Ovary (tissue), 3 donors: ENCODE measurements around the gene COL23A1.

ENCODE experiments used
- EP300 ChIP-seq: sonication (generic); formaldehyde crosslinking; IDR thresholded peaks from one replicate; pipeline ENCODE4 v1.6.1; 2017; ENCODE audit warnings: antibody characterized with exemption
- POLR2A ChIP-seq: fragments of 450-650 bp; IDR thresholded peaks from one replicate; pipeline ENCODE4 v1.6.1; 2017; ENCODE audit warnings: antibody characterized with exemption, mild to moderate bottlenecking, moderate library complexity
- TF ChIP-seq, protein P1 (sequence below), 3 donors: fragments of 450-650 bp in 2 of 3; fragments of 200-600 bp in 1 of 3; IDR thresholded peaks; one replicate each; pipeline versions ENCODE4 v1.5.1 to v1.8.0; 2016 to 2022; ENCODE audit warnings: antibody characterized with exemption in 3 of 3, mild to moderate bottlenecking in 1 of 3
- donor health status: DM: no; HTN: no; CAD: no.

DNA sequence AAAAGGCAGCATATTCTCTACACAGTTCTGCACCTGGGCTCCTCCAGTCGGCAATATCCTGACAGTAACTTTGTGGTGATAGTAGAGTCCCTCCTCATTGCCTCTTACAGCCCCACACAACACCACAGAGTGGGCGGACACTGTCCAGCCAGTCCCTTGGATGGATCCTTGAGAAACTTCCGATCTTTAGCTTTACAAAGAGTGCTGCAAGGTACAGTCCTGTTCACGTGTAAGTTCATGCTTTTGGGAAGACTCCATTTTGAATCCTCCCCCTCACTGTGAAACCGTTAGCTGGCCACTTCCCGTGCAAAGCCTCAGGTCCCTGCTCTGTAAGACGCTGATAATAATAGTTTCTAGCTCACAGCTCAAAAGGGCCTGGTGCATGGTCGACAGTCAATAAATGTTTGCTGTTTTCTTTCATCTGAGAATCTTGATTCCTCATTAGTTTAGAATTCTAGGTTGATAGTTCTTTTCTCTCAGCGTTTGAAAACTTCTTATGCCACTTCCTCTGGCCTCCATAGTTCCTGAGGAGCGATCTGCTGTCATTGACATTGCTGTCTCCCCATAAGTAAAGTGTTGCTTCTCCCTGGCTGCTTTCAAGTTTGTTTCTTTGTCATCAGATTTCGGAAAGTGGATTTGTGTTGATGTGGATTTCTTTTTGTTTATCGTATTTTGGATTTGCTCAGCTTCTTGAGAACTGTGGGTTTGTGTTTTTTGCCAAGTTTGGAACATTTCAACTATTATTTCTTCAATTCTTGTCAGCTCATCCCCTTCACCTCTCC lies 82.9 kb downstream of the COL23A1 start:
- TF ChIP-seq, protein P1, sequence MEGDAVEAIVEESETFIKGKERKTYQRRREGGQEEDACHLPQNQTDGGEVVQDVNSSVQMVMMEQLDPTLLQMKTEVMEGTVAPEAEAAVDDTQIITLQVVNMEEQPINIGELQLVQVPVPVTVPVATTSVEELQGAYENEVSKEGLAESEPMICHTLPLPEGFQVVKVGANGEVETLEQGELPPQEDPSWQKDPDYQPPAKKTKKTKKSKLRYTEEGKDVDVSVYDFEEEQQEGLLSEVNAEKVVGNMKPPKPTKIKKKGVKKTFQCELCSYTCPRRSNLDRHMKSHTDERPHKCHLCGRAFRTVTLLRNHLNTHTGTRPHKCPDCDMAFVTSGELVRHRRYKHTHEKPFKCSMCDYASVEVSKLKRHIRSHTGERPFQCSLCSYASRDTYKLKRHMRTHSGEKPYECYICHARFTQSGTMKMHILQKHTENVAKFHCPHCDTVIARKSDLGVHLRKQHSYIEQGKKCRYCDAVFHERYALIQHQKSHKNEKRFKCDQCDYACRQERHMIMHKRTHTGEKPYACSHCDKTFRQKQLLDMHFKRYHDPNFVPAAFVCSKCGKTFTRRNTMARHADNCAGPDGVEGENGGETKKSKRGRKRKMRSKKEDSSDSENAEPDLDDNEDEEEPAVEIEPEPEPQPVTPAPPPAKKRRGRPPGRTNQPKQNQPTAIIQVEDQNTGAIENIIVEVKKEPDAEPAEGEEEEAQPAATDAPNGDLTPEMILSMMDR (IDR thresholded peaks at IDR 0.05): no peak
- no peak for TF ChIP-seq POLR2A
- TF ChIP-seq EP300: no peak
